ENCODE data around the gene SULT1E1.

SULT1E1 gene

GRCh38 chr4:69860052-69860451, at the start of gene SULT1E1:
TSS of gene SULT1E1 (minus strand) at chr4:69860145. CDS start at chr4:69857644, 2,501 bp downstream.
- no peak for DNase-seq (ENCODE audit: low read depth)

- DNase-seq (ENCODE audit: low read depth), result no peak
Observed at GRCh38 chr4:69909195-69909594, 49.2 kb upstream of the SULT1E1 start.

- DNase-seq (ENCODE audit: low read depth), result no peak
Observed at GRCh38 chr4:69907151-69907550, 47.2 kb upstream of the SULT1E1 start.

- DNase-seq (ENCODE audit: low read depth), result no peak
Observed at GRCh38 chr4:69896530-69897116, 36.7 kb upstream of the SULT1E1 start.

GRCh38 chr4:69894721-69895120, 34.8 kb upstream of the SULT1E1 start:
- DNase-seq (ENCODE audit: low read depth), result no peak

GRCh38 chr4:69894186-69894585, 34.2 kb upstream of the SULT1E1 start:
- no peak for DNase-seq (ENCODE audit: low read depth)

- DNase-seq (ENCODE audit: low read depth), result no peak
Observed at GRCh38 chr4:69888336-69888735, 28.4 kb upstream of the SULT1E1 start.

- no peak for DNase-seq (ENCODE audit: low read depth)
Observed at GRCh38 chr4:69882150-69882549, 22.2 kb upstream of the SULT1E1 start.

GRCh38 chr4:69881173-69881773, 21.3 kb upstream of the SULT1E1 start:
- peak; percentile 6 for DNase-seq (ENCODE audit: low read depth)

GRCh38 chr4:69878250-69878649, 18.3 kb upstream of the SULT1E1 start:
- no peak for DNase-seq (ENCODE audit: low read depth)

- no peak for DNase-seq (ENCODE audit: low read depth)
Observed at GRCh38 chr4:69877453-69877852, 17.5 kb upstream of the SULT1E1 start.

GRCh38 chr4:69876071-69876470, 16.1 kb upstream of the SULT1E1 start:
- no peak for DNase-seq (ENCODE audit: low read depth)

GRCh38 chr4:69875576-69875975, 15.6 kb upstream of the SULT1E1 start:
- no peak for DNase-seq (ENCODE audit: low read depth)

- DNase-seq (ENCODE audit: low read depth), result no peak
Observed at GRCh38 chr4:69874507-69874906, 14.6 kb upstream of the SULT1E1 start.

- DNase-seq (ENCODE audit: low read depth), result no peak
Observed at GRCh38 chr4:69861756-69862155, 1.8 kb upstream of the SULT1E1 start.

GRCh38 chr4:69860521-69861298, 765 bp upstream of the SULT1E1 start:
- DNase-seq (ENCODE audit: low read depth), result no peak

GRCh38 chr4:69859140-69859685, 732 bp downstream of the SULT1E1 start:
- DNase-seq (ENCODE audit: low read depth), result no peak

- DNase-seq (ENCODE audit: low read depth), result no peak
Observed at GRCh38 chr4:69858690-69859089, 1.3 kb downstream of the SULT1E1 start.

- no peak for DNase-seq (ENCODE audit: low read depth)
Observed at GRCh38 chr4:69855822-69856221, 4.1 kb downstream of the SULT1E1 start.

GRCh38 chr4:69849969-69850368, 10.0 kb downstream of the SULT1E1 start:
- DNase-seq (ENCODE audit: low read depth), result no peak

GRCh38 chr4:69849297-69849696, 10.6 kb downstream of the SULT1E1 start:
- no peak for DNase-seq (ENCODE audit: low read depth)

- no peak for DNase-seq (ENCODE audit: low read depth)
Observed at GRCh38 chr4:69848028-69848427, 11.9 kb downstream of the SULT1E1 start.

- DNase-seq (ENCODE audit: low read depth), result no peak
Observed at GRCh38 chr4:69843932-69844331, 16.0 kb downstream of the SULT1E1 start.
